RCC 7860 (cell line): Measurements from ENCODE around the gene OR6B3.
"Not testable (repeated sequence)": the region's sequence is repeated elsewhere in the genome, so short reads cannot be mapped to it uniquely, and the experiment has no call there.

Experiments used
- DNase-seq: peaks from one replicate; pipeline ENCODE4 v3.0.0-alpha.2; 2015; ENCODE audit warnings: low spot score
- FAIRE-seq: peaks from 2 replicates; lab custom pipeline; 2012; peaks lifted over from hg19 to GRCh38; lab: Jason Lieb, UNC

OR6B3 gene

GRCh38 chr2:240045098-240045497 lies 8.2 kb downstream of the OR6B3 start:
- FAIRE-seq: no peak
- no peak for DNase-seq

GRCh38 chr2:240044096-240044495 lies 9.2 kb downstream of the OR6B3 start:
- FAIRE-seq, DNase-seq: not testable (repeated sequence)

- DNase-seq (no peak), FAIRE-seq (no peak)
Observed at GRCh38 chr2:240043279-240043989, 9.9 kb downstream of the OR6B3 start.

GRCh38 chr2:240042740-240043139 lies 10.6 kb downstream of the OR6B3 start:
- DNase-seq (no peak), FAIRE-seq (no peak)

- FAIRE-seq (no peak), DNase-seq (no peak)
Observed at GRCh38 chr2:240041363-240041762, 12.0 kb downstream of the OR6B3 start.

GRCh38 chr2:240037358-240037757 lies 16.0 kb downstream of the OR6B3 start:
- DNase-seq: no peak
- FAIRE-seq: no peak

- DNase-seq (no peak), FAIRE-seq (no peak)
Observed at GRCh38 chr2:240033330-240033678, 20.0 kb downstream of the OR6B3 start.

- DNase-seq (no peak), FAIRE-seq (no peak)
Observed at GRCh38 chr2:240032406-240033329, 20.7 kb downstream of the OR6B3 start.

- no peak for FAIRE-seq
- DNase-seq: no peak
Observed at GRCh38 chr2:240030379-240031094, 22.8 kb downstream of the OR6B3 start, which contains the start of gene OR6B2. Gene OR6B2 (minus strand): TSS chr2:240030429. CDS start chr2:240030429, 0 bp downstream.

- FAIRE-seq (no peak), DNase-seq (no peak)
Observed at GRCh38 chr2:240024766-240025165, 28.6 kb downstream of the OR6B3 start.

GRCh38 chr2:240023792-240024191 lies 29.5 kb downstream of the OR6B3 start:
- DNase-seq: no peak
- no peak for FAIRE-seq

GRCh38 chr2:240021488-240022104 lies 31.7 kb downstream of the OR6B3 start:
- FAIRE-seq: no peak
- peak; percentile 42 for DNase-seq

GRCh38 chr2:240018071-240018750 lies 35.1 kb downstream of the OR6B3 start:
- DNase-seq: no peak
- FAIRE-seq: no peak

- FAIRE-seq (no peak), DNase-seq (no peak)
Observed at GRCh38 chr2:240014327-240014726, 39.0 kb downstream of the OR6B3 start.

GRCh38 chr2:240013343-240013742 lies 40.0 kb downstream of the OR6B3 start:
- no peak for DNase-seq
- FAIRE-seq: peak; percentile 30

GRCh38 chr2:240002983-240003382 lies 50.3 kb downstream of the OR6B3 start:
- FAIRE-seq (no peak), DNase-seq (no peak)

- FAIRE-seq (no peak), DNase-seq (no peak)
Observed at GRCh38 chr2:240000671-240001070, 52.6 kb downstream of the OR6B3 start.

- no peak for FAIRE-seq
- DNase-seq: no peak
Observed at GRCh38 chr2:239997686-239998409, 55.5 kb downstream of the OR6B3 start.
